NT2/D1 (cell line): ENCODE measurements around the gene TBC1D17.

Experiments used
- SUZ12 ChIP-seq: IDR thresholded peaks from 2 replicates; pipeline ENCODE4 v1.6.1; 2011; ENCODE audit not compliant: insufficient read length, insufficient read depth; ENCODE audit errors: extremely low read depth
- YY1 ChIP-seq: IDR thresholded peaks from 2 replicates; pipeline ENCODE4 v1.6.1; 2011; ENCODE audit not compliant: insufficient read length, insufficient read depth
- ZNF274 ChIP-seq: IDR thresholded peaks from 2 replicates; pipeline ENCODE4 v1.6.1; 2011; ENCODE audit warnings: mild to moderate bottlenecking, low read depth, low read length

- TF ChIP-seq YY1 = no peak
- TF ChIP-seq ZNF274 = no peak
- TF ChIP-seq SUZ12 = no peak
Observed at GRCh38 chr19:49855277-49855675, 22.2 kb upstream of the TBC1D17 start.
